SU-DHL-6 (cell line): ENCODE data around the gene ZFYVE19.

Source experiments
- H2AFZ ChIP-seq: fragments of 200-600 bp; sonication (generic); 2 replicates; pipeline ENCODE4 v1.6.1; 2014; ENCODE audit warnings: low read depth, mild to moderate bottlenecking, moderate library complexity, mixed read lengths, antibody characterized with exemption, low read length; ENCODE audit not compliant: severe bottlenecking
- H3F3A ChIP-seq: fragments of 200-600 bp; shearing (Covaris generic); 2 replicates; pipeline ENCODE4 v1.6.0; 2016; ENCODE audit warnings: antibody characterized with exemption, mild to moderate bottlenecking; ENCODE audit not compliant: insufficient read depth
- H3K27ac ChIP-seq: fragments of 200-600 bp; sonication (generic); 2 replicates; pipeline ENCODE4 v1.5.1; 2016; ENCODE audit warnings: low read depth, mild to moderate bottlenecking, low read length, moderate library complexity, mixed read lengths
- H3K27me3 ChIP-seq: fragments of 200-600 bp; sonication (generic), shearing (Covaris generic); 2 replicates; pipeline ENCODE4 v1.6.0; 2014; ENCODE audit warnings: mild to moderate bottlenecking, low read length
- H3K36me3 ChIP-seq: fragments of 200-600 bp; sonication (generic); 2 replicates; pipeline ENCODE4 v1.6.1; 2014; ENCODE audit warnings: mild to moderate bottlenecking, low read length, mixed read lengths
- H3K4me2 ChIP-seq: fragments of 300-600, 200-600 bp; shearing (Covaris generic), sonication (generic); 2 replicates; pipeline ENCODE4 v1.6.0; 2014; ENCODE audit warnings: low read length, low read depth, mild to moderate bottlenecking; ENCODE audit not compliant: poor library complexity, severe bottlenecking
- H3K4me3 ChIP-seq: fragments of 200-600 bp; sonication (generic); 2 replicates; pipeline ENCODE4 v1.5.1; 2014; ENCODE audit warnings: antibody characterized with exemption, low read length, mild to moderate bottlenecking, mixed read lengths; ENCODE audit not compliant: insufficient read depth, poor library complexity, severe bottlenecking
- H3K79me2 ChIP-seq: fragments of 200-600 bp; sonication (generic); 2 replicates; pipeline ENCODE4 v1.6.1; 2014; ENCODE audit warnings: mild to moderate bottlenecking, low read length, moderate library complexity; ENCODE audit not compliant: insufficient read depth
- H3K9ac ChIP-seq: fragments of 200-600 bp; sonication (generic); 2 replicates; pipeline ENCODE4 v1.7.0; 2014; ENCODE audit warnings: mild to moderate bottlenecking, low read length
- H3K9me2 ChIP-seq: fragments of 200-600 bp; sonication (generic); replicated peaks from 2 replicates; pipeline ENCODE4 v1.6.1; 2014; ENCODE audit warnings: low read length; ENCODE audit not compliant: insufficient read depth
- H3K9me3 ChIP-seq: fragments of 200-600 bp; sonication (generic); 2 replicates; pipeline ENCODE4 v1.6.1; 2014; ENCODE audit warnings: low read length, mixed read lengths; ENCODE audit not compliant: insufficient read depth
- H4K20me1 ChIP-seq: fragments of 200-600 bp; sonication (generic); 2 replicates; pipeline ENCODE4 v1.6.1; 2014; ENCODE audit warnings: low read depth, mild to moderate bottlenecking, antibody characterized with exemption, low read length, moderate library complexity, mixed read lengths
- EZH2phosphoT487 ChIP-seq: fragments of 200-600 bp; sonication (generic), shearing (Covaris generic); conservative IDR thresholded peaks from 2 replicates; pipeline ENCODE4 v1.6.1; 2018; ENCODE audit warnings: mild to moderate bottlenecking, antibody characterized with exemption, low read length, moderate library complexity, mixed read lengths
- TF ChIP-seq, protein P1 (sequence below): fragments of 200-600 bp; sonication (generic); IDR thresholded peaks from one replicate; pipeline ENCODE4 v1.5.1; 2017; ENCODE audit warnings: antibody characterized with exemption, mild to moderate bottlenecking, low read length, moderate library complexity; ENCODE audit not compliant: insufficient read depth, poor library complexity, severe bottlenecking

Gene ZFYVE19

DNA sequence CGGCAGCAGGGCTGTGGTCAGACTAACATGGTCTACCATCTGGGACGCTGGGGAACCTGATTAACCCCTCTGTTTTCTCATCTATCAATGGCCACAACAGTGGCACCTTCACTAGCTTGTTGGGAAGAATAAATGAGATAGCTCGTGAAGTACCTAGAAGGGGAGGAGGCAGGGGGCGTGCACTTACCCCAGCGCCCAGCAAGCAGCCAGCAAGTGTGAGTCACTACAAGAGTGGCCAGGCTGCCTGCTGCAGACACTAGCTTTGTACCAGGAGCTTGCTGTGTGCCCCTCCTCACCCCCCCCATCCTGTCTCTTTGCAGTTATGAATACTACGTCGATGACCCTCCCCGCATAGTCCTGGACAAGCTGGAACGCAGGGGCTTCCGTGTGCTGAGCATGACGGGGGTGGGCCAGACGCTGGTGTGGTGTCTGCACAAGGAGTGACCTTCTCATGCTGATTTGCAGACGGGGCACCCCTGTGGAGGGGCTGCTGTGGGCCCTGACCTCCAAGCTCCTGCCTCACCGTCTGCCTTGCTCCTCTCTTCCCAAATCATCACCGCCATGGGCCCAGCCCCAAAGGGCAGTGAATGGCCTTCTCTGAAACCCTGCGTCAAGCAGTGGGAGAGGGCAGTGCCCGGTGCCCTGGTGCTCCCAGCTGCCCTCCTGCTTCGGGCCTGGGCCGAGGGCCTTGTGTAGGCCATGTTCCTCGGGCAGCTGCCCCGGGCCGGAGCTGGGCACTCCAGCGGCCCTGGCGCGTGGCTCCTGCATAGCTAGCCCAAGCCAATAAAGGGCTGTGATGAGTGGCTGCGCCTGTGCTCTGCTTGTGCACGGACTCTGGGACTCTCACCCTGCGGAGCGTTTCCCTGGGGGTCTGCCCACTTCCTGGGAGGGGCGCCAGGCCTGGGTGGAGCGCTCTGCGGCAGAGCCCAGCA is 39.7 kb upstream of the ZFYVE19 start:
- Histone ChIP-seq H3K9me2 (no peaks in the 10 kb centered on the region), H3K27me3 (no peaks in the 10 kb centered on the region), H3K27ac (peak overlapping the region; percentile 84; the same call in 1 of the 2 replicates), H3K36me3 (no peaks in the 10 kb centered on the region), H3K9ac (no peak overlapping the region), H3K79me2 (no peaks in the 10 kb centered on the region), H3K9me3 (no peaks in the 10 kb centered on the region), H3F3A (peaks cover 46% of the 10 kb centered on the region), H4K20me1 (no peaks in the 10 kb centered on the region), H3K4me2 (no peak overlapping the region), H2AFZ (no peak overlapping the region), H3K4me3 (no peak overlapping the region)
- TF ChIP-seq EZH2phosphoT487: no peak
- TF ChIP-seq, protein P1, sequence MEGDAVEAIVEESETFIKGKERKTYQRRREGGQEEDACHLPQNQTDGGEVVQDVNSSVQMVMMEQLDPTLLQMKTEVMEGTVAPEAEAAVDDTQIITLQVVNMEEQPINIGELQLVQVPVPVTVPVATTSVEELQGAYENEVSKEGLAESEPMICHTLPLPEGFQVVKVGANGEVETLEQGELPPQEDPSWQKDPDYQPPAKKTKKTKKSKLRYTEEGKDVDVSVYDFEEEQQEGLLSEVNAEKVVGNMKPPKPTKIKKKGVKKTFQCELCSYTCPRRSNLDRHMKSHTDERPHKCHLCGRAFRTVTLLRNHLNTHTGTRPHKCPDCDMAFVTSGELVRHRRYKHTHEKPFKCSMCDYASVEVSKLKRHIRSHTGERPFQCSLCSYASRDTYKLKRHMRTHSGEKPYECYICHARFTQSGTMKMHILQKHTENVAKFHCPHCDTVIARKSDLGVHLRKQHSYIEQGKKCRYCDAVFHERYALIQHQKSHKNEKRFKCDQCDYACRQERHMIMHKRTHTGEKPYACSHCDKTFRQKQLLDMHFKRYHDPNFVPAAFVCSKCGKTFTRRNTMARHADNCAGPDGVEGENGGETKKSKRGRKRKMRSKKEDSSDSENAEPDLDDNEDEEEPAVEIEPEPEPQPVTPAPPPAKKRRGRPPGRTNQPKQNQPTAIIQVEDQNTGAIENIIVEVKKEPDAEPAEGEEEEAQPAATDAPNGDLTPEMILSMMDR: no peak

- no peaks in the 10 kb centered on the region for H3K27me3 ChIP-seq
- H4K20me1 ChIP-seq: no peaks in the 10 kb centered on the region
- H3K4me3 ChIP-seq: no peak overlapping the region
- no peaks in the 10 kb centered on the region for H3K9me2 ChIP-seq
- peak overlapping the region; percentile 59; the same call in 1 of the 2 replicates for H3K9ac ChIP-seq
- H2AFZ ChIP-seq: no peak overlapping the region
- H3K4me2 ChIP-seq: peak overlapping the region; percentile 62
- no peak for TF ChIP-seq EZH2phosphoT487
- TF ChIP-seq, protein P1: no peak
- H3K36me3 ChIP-seq: no peaks in the 10 kb centered on the region
- no peaks in the 10 kb centered on the region for H3K79me2 ChIP-seq
- H3F3A ChIP-seq: peaks cover 46% of the 10 kb centered on the region
- H3K9me3 ChIP-seq: no peaks in the 10 kb centered on the region
- H3K27ac ChIP-seq: peak overlapping the region; percentile 97
Observed at GRCh38 chr15:40767838-40768500, 38.9 kb upstream of the ZFYVE19 start.

DNA sequence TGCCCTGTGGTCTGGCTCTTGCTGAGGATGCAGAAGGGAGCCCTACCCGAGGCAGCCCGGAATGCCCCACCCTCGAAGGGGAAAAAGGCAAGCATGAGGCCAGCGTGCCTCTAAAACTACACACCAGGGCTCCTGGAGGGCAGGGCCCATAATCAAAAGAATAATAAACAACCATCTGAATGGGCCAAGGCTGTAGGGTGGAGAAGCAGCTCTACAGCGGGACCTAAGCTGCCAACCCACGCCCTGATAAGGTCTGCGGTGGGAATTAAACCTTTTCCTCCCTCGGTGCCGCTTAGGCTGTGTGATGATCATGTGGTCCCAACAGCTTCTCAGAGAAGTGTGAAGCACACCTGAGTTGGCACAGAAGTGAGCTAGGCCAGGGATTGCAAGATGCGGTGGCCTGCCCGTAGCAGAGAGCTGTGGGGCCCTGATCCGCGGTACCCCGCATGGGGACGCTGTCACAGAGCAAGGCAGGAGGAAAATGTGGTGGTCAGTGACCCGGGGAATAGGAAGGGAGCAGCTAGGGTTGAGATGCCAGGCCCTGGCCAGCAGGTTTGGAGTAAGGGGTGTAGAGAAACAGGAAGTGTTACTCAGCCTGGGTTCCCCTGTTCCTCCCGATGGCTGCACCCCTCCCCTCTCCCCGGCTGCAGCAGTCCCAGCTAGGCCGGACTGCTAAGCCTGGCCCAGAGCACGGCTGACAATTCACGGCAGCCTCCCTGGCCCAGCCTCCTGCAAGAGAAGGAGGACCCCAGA is 38.2 kb upstream of the ZFYVE19 start:
- peak overlapping the region; percentile 59 for H3K9ac ChIP-seq
- no peaks in the 10 kb centered on the region for H3K9me3 ChIP-seq
- no peaks in the 10 kb centered on the region for H3K27me3 ChIP-seq
- H3K9me2 ChIP-seq: no peaks in the 10 kb centered on the region
- H4K20me1 ChIP-seq: no peaks in the 10 kb centered on the region
- TF ChIP-seq, protein P1: no peak
- TF ChIP-seq EZH2phosphoT487: no peak
- peaks cover 46% of the 10 kb centered on the region for H3F3A ChIP-seq
- peak overlapping the region; percentile 97 for H3K27ac ChIP-seq
- H3K4me2 ChIP-seq: peak overlapping the region; percentile 62
- no peaks in the 10 kb centered on the region for H3K36me3 ChIP-seq
- H3K79me2 ChIP-seq: no peaks in the 10 kb centered on the region
- H2AFZ ChIP-seq: peak overlapping the region; percentile 6
- H3K4me3 ChIP-seq: peak overlapping the region; percentile 21
